HepG2 (cell line): ENCODE data around the gene RNMT. TPM values are rescaled to one million over a fixed set of nuclear protein-coding genes. Genes with fewer than 3 reads are reported as not detected.
A peak's percentile ranks its signal among the peaks of the same experiment; 100 is the strongest.

ENCODE experiments used
- FOXJ3 ChIP-seq: sonication (generic); formaldehyde crosslinking; IDR thresholded peaks from 2 replicates; pipeline ENCODE4 v1.4.0; 2020; ENCODE audit warnings: missing genetic modification reagents, mild to moderate bottlenecking, borderline replicate concordance
- FOXM1 ChIP-seq: sonication (generic); formaldehyde crosslinking; IDR thresholded peaks from 2 replicates; pipeline ENCODE4 v1.5.0; 2020; ENCODE audit warnings: missing genetic modification reagents
- GPBP1L1 ChIP-seq: sonication (generic); formaldehyde crosslinking; IDR thresholded peaks from 2 replicates; pipeline ENCODE4 v1.5.0; 2020; ENCODE audit warnings: mild to moderate bottlenecking, missing genetic modification reagents
- MAFF ChIP-seq: IDR thresholded peaks from 2 replicates; pipeline ENCODE4 v1.6.1; 2011; ENCODE audit warnings: low read depth, low read length, improper control_type of control experiment
- SAP130 ChIP-seq: IDR thresholded peaks from 2 replicates; pipeline ENCODE4 v1.6.1; 2016; ENCODE audit warnings: low read depth
- SKI ChIP-seq: fragments of 450-650 bp; IDR thresholded peaks from one replicate; pipeline ENCODE4 v1.6.1; 2018; ENCODE audit warnings: mild to moderate bottlenecking; ENCODE audit not compliant: partially characterized antibody
- TCF7L2 ChIP-seq: IDR thresholded peaks from 2 replicates; pipeline ENCODE4 v1.6.1; 2011; ENCODE audit warnings: mild to moderate bottlenecking, low read depth, low read length, moderate library complexity
- ZNF225 ChIP-seq: sonication (generic); formaldehyde crosslinking; IDR thresholded peaks from 2 replicates; pipeline ENCODE4 v1.4.0; 2020; ENCODE audit warnings: mild to moderate bottlenecking, missing genetic modification reagents
- ZNF3 ChIP-seq: IDR thresholded peaks from 2 replicates; pipeline ENCODE4 v1.7.0; 2017; ENCODE audit warnings: inconsistent platforms
- ZNF33A ChIP-seq: sonication (generic); formaldehyde crosslinking; IDR thresholded peaks from 2 replicates; pipeline ENCODE4 v1.5.1; 2020; ENCODE audit warnings: missing genetic modification reagents, mild to moderate bottlenecking, moderate library complexity, borderline replicate concordance
- ZNF570 ChIP-seq: sonication (generic); formaldehyde crosslinking; IDR thresholded peaks from 2 replicates; pipeline ENCODE4 v1.4.0; 2020; ENCODE audit warnings: mild to moderate bottlenecking, missing genetic modification reagents, borderline replicate concordance
- ZNF703 ChIP-seq: sonication (generic); formaldehyde crosslinking; IDR thresholded peaks from 2 replicates; pipeline ENCODE4 v1.5.1; 2020; ENCODE audit warnings: missing genetic modification reagents, mild to moderate bottlenecking, moderate library complexity, borderline replicate concordance
- ZSCAN25 ChIP-seq: sonication (generic); formaldehyde crosslinking; IDR thresholded peaks from 2 replicates; pipeline ENCODE4 v1.8.0; 2022; ENCODE audit warnings: mild to moderate bottlenecking, missing genetic modification reagents
- polyA plus RNA-seq, 8 experiments: library from polyadenylated mRNA; depleted of rRNA in 3 of 8; stranded (reverse) in 7 of 8; unstranded in 1 of 8; fragments of >200 nt; fragmentation: Illumina TruSeq in 4 of 8; extraction: Trizol in 4 of 8; gene quantifications; 2 replicates each; pipeline versions ENCODE4 v1.2.1 to v1.2.3, GENCODE V29; 2011 to 2016; ENCODE audit warnings: low read depth in 4 of 8, missing spikeins in 1 of 8, mixed read lengths in 1 of 8; ENCODE audit not compliant: insufficient read depth in 1 of 8
- total RNA-seq, 5 experiments: library from RNA; depleted of rRNA; stranded (reverse); fragments of >200 nt; fragmentation: Illumina TruSeq; extraction: Trizol; gene quantifications; 2 replicates each; pipeline ENCODE4 v1.2.3, GENCODE V29; 2016; ENCODE audit warnings: low read depth in 1 of 5
- TF ChIP-seq, protein P1 (sequence below): sonication (generic); formaldehyde crosslinking; IDR thresholded peaks from 2 replicates; pipeline ENCODE4 v1.5.1; 2020; ENCODE audit warnings: missing genetic modification reagents, mild to moderate bottlenecking, borderline replicate concordance
- TF ChIP-seq, protein P2 (sequence below): sonication (generic); formaldehyde crosslinking; IDR thresholded peaks from 2 replicates; pipeline ENCODE4 v1.4.0; 2020; ENCODE audit warnings: missing genetic modification reagents
- TF ChIP-seq, protein P3 (sequence below): sonication (generic); formaldehyde crosslinking; conservative IDR thresholded peaks from 2 replicates; pipeline ENCODE4 v1.8.0; 2022; ENCODE audit warnings: low read depth, missing genetic modification reagents

The RNMT gene
- total and polyA plus RNA-seq, 2 of the 13 experiments (the other 11 are each of a cell fraction or from before 2014, with no cell fraction given), result 22.9 to 24.4 TPM

DNA sequence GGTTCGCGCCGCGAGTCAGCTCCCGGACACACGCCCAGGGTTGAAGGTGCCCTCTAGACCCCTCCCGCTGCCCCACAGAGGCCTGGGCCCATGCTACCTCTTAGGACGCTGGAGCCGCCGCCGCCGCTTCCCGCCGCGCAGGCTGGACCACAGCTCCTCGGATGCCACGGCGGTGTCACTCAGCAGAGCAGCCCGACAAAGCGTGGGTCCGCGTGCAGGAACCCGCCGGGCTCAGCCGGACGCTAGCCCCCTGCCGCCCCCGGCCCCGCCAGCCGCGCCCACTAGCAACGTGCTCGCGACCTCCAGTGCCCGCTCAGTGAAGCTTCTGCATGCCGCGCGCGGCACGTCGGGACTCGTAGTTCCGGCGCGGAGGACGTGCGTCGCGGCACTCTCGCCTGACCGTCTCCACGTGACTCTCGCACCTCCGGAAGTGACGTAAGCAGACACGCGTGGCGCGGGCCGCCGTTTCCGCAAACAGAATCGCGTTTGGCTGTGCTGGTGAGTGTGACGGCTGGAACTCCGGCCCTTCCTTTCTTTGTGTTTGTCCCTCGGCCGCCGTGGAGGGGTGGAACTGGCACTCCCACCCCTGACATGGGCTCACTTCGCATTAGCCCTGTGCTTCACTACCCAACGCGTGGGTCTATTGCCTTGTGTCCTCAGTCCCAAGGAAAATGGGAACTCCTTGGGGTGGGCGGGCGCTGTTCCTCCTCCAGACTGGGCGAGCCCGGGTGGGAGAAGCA, at the start of gene RNMT, which contains the start of gene FAM210A (continued):
- TF ChIP-seq ZNF703 (CRISPR knock-in tag) (peak; percentile 60; the same call in 1 of the 2 replicates), MAFF (no peak), FOXM1 (no peak), ZNF3 (CRISPR knock-in tag) (no peak), ZNF570 (peak; percentile 26; the same call in 1 of the 2 replicates), ZNF225 (CRISPR knock-in tag) (peak; percentile 94), ZSCAN25 (CRISPR knock-in tag) (no peak), TCF7L2 (no peak), GPBP1L1 (CRISPR knock-in tag) (no peak), ZNF33A (CRISPR knock-in tag) (no peak), SKI (no peak), SAP130 (CRISPR knock-in tag) (peak; percentile 99), FOXJ3 (no peak; the same call in 1 of the 2 replicates)
- TF ChIP-seq, protein P1, sequence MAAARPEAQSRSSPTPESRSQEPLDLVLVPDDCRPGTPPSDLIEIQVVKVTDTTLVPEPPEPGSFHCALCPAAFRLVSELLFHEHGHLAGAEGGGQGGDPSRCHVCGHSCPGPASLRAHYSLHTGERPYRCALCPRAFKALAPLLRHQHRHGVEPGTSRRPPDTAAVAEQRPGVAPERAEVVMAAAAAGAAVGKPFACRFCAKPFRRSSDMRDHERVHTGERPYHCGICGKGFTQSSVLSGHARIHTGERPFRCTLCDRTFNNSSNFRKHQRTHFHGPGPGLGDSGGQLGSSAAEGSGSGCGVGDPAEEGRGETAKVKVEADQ (CRISPR knock-in tag), result peak; percentile 66
- TF ChIP-seq, protein P2, sequence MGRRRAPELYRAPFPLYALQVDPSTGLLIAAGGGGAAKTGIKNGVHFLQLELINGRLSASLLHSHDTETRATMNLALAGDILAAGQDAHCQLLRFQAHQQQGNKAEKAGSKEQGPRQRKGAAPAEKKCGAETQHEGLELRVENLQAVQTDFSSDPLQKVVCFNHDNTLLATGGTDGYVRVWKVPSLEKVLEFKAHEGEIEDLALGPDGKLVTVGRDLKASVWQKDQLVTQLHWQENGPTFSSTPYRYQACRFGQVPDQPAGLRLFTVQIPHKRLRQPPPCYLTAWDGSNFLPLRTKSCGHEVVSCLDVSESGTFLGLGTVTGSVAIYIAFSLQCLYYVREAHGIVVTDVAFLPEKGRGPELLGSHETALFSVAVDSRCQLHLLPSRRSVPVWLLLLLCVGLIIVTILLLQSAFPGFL, result no peak
- TF ChIP-seq, protein P3, sequence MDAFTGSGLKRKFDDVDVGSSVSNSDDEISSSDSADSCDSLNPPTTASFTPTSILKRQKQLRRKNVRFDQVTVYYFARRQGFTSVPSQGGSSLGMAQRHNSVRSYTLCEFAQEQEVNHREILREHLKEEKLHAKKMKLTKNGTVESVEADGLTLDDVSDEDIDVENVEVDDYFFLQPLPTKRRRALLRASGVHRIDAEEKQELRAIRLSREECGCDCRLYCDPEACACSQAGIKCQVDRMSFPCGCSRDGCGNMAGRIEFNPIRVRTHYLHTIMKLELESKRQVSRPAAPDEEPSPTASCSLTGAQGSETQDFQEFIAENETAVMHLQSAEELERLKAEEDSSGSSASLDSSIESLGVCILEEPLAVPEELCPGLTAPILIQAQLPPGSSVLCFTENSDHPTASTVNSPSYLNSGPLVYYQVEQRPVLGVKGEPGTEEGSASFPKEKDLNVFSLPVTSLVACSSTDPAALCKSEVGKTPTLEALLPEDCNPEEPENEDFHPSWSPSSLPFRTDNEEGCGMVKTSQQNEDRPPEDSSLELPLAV (CRISPR knock-in tag), result no peak
